Stimulated activated CD4-positive, alpha-beta T cell treated with anti-CD3 and anti-CD28 coated beads, Interleukin-1b, Interleukin-23, amount 100 ng/mL, for 24 hours (primary cell): ENCODE data around the gene GORASP1.

Experiments
- DNase-seq, 4 experiments: peaks; one replicate each; pipeline ENCODE4 v3.0.0-alpha.2; 2020; ENCODE audit warnings: low read depth in 4 of 4, low spot score in 1 of 4

Gene GORASP1

GRCh38 chr3:39107388-39108199 is at the start of gene GORASP1, which contains the start of gene TTC21A:
Gene GORASP1, minus strand, starts transcription at chr3:39107627. Its CDS starts 86 bp downstream, at chr3:39107541.
Gene TTC21A, plus strand, starts transcription at chr3:39107680. Its CDS starts 158 bp downstream, at chr3:39107838.
- DNase-seq = peak; percentile 29 to 56 (median 44)

GRCh38 chr3:39156421-39156820 is 49.0 kb upstream of the GORASP1 start:
- no peak for DNase-seq

GRCh38 chr3:39154280-39155021 is 47.0 kb upstream of the GORASP1 start:
- no peak for DNase-seq

- DNase-seq = no peak
Observed at GRCh38 chr3:39153977-39154279, 46.5 kb upstream of the GORASP1 start.

- DNase-seq = peak in 3 of 4 experiments; percentile 53 to 72 (median 58)
Observed at GRCh38 chr3:39150803-39151631, 43.6 kb upstream of the GORASP1 start.

- no peak for DNase-seq
Observed at GRCh38 chr3:39150148-39150802, 42.8 kb upstream of the GORASP1 start.

- DNase-seq = no peak
Observed at GRCh38 chr3:39149498-39150147, 42.2 kb upstream of the GORASP1 start.

- no peak for DNase-seq
Observed at GRCh38 chr3:39149059-39149455, 41.6 kb upstream of the GORASP1 start.

GRCh38 chr3:39148435-39149058 is 41.1 kb upstream of the GORASP1 start:
- DNase-seq = no peak

GRCh38 chr3:39147711-39148434 is 40.4 kb upstream of the GORASP1 start:
- DNase-seq = no peak

- peak; percentile 44 to 76 (median 62) for DNase-seq
Observed at GRCh38 chr3:39146611-39147591, 39.5 kb upstream of the GORASP1 start.

GRCh38 chr3:39146083-39146501 is 38.7 kb upstream of the GORASP1 start:
- no peak for DNase-seq

GRCh38 chr3:39144748-39145380 is 37.4 kb upstream of the GORASP1 start:
- DNase-seq = no peak

- no peak for DNase-seq
Observed at GRCh38 chr3:39144095-39144747, 36.8 kb upstream of the GORASP1 start.

- DNase-seq = no peak
Observed at GRCh38 chr3:39143051-39143885, 35.8 kb upstream of the GORASP1 start.

GRCh38 chr3:39142067-39142466 is 34.6 kb upstream of the GORASP1 start:
- DNase-seq = no peak
